Esophagus squamous epithelium (tissue), 5 donors: ENCODE data around the gene CELSR1. TPM values are rescaled to one million over a fixed set of nuclear protein-coding genes. Genes with fewer than 3 reads are reported as not detected.

Experiments
- DNase-seq: peaks from one replicate; lab custom pipeline; 2025; lab: John Stamatoyannopoulos, UW
- H3K27ac ChIP-seq, 4 donors: fragments of 200-600 bp; sonication (generic); one replicate each; pipeline ENCODE4 v1.5.1; 2016 to 2019; ENCODE audit warnings: mild to moderate bottlenecking in 1 of 4
- H3K27me3 ChIP-seq, 4 donors: fragments of 200-600 bp; sonication (generic); 1 replicate in 3 of 4; 2 replicates in 1 of 4; pipeline versions ENCODE4 v1.5.1 to v1.6.0; 2017 to 2021; ENCODE audit warnings: antibody characterized with exemption in 1 of 4
- H3K36me3 ChIP-seq, 3 donors: fragments of 200-600 bp; sonication (generic); one replicate each; pipeline ENCODE4 v1.5.1; 2016 to 2019
- H3K4me1 ChIP-seq, 3 donors: fragments of 200-600 bp; sonication (generic); one replicate each; pipeline ENCODE4 v1.5.1; 2017 to 2019
- H3K4me3 ChIP-seq, 4 donors: fragments of 200-600 bp; sonication (generic); 1 replicate in 3 of 4; 2 replicates in 1 of 4; pipeline ENCODE4 v1.5.1; 2016 to 2019; ENCODE audit warnings: mild to moderate bottlenecking in 2 of 4, moderate library complexity in 1 of 4
- H3K9me3 ChIP-seq, 3 donors: fragments of 200-600 bp; sonication (generic); one replicate each; pipeline ENCODE4 v1.5.1; 2016 to 2019
- POLR2A ChIP-seq, 4 donors: fragments of 450-650 bp; IDR thresholded peaks; one replicate each; pipeline ENCODE4 v1.6.1; 2017; ENCODE audit warnings: antibody characterized with exemption in 4 of 4, mild to moderate bottlenecking in 4 of 4, moderate library complexity in 3 of 4
- WGBS, 2 donors: methylation state at CpG; one replicate each; pipeline ENCODE4 v1.1.5; 2018; 5-methylcytosine and 5-hydroxymethylcytosine counted together
- intact Hi-C: fragments of 100-400 bp; cut with DNase I; formaldehyde crosslinking; loops from one replicate; pipeline ENCODE4 v1.15.0; 2022
- total RNA-seq, 4 donors: library from RNA; depleted of rRNA; stranded (reverse); fragments of >200 nt; gene quantifications; one replicate each; pipeline ENCODE4 v1.1.0, GENCODE V29; 2016
- TF ChIP-seq, protein P1 (sequence below), 6 experiments: fragments of 450-650 bp in 4 of 6; fragments of 200-600 bp in 2 of 6; sonication (generic) in 2 of 6; IDR thresholded peaks; one replicate each; pipeline ENCODE4 v1.5.1; 2016 to 2019; ENCODE audit warnings: antibody characterized with exemption in 6 of 6, mild to moderate bottlenecking in 4 of 6, moderate library complexity in 4 of 6
- donor health status: DM: yes; HTN: yes; CAD: no.

CELSR1 gene
- total RNA-seq, 4 donors from 2014 or later = 38.7 to 50.6 (median 43.7) TPM

- WGBS, 2 donors = 56 to 58% methylated on average over 5 of the region's 5 CpGs
- Histone ChIP-seq H3K27me3 (peaks cover 0 to 7% (median 0%) of the 10 kb centered on the region in 4 donors), H3K4me1 (peaks cover 0 to 53% (median 19%) of the 10 kb centered on the region in 3 donors), H3K9me3 (no peaks in the 10 kb centered on the region), H3K4me3 (no peak overlapping the region), H3K36me3 (peaks cover 0 to 12% (median 3%) of the 10 kb centered on the region in 3 donors), H3K27ac (no peak overlapping the region)
- TF ChIP-seq, protein P1, sequence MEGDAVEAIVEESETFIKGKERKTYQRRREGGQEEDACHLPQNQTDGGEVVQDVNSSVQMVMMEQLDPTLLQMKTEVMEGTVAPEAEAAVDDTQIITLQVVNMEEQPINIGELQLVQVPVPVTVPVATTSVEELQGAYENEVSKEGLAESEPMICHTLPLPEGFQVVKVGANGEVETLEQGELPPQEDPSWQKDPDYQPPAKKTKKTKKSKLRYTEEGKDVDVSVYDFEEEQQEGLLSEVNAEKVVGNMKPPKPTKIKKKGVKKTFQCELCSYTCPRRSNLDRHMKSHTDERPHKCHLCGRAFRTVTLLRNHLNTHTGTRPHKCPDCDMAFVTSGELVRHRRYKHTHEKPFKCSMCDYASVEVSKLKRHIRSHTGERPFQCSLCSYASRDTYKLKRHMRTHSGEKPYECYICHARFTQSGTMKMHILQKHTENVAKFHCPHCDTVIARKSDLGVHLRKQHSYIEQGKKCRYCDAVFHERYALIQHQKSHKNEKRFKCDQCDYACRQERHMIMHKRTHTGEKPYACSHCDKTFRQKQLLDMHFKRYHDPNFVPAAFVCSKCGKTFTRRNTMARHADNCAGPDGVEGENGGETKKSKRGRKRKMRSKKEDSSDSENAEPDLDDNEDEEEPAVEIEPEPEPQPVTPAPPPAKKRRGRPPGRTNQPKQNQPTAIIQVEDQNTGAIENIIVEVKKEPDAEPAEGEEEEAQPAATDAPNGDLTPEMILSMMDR (IDR thresholded peaks at IDR 0.05) = no peak
- no peak for TF ChIP-seq POLR2A (IDR thresholded peaks at IDR 0.05)
- intact Hi-C loops = no loop called here
- no peak for DNase-seq
These were observed 70.4 kb downstream of the CELSR1 start for GRCh38 chr22:46467006-46467405.

DNA sequence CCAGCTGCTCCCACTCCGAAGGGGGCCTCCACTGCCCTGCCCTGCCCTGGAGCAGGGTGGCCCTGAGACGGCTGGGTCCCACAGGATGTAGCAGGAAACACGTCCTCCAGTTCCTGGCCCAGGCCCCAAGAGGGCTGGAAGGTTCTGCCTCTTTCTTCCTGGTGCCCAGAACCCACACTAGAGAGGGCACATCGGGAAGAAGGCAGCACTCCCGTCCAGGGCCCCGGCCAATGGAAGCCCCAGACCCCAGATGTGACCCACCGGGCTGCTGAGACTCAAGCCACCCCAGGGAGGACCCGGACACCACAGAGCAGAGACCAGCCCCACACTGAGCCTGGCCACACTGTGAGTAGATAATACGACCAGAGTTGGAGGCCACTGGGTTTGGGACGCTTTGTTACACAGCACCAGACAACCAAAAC is 71.2 kb downstream of the CELSR1 start:
- H3K27ac ChIP-seq = peak overlapping the region in 2 of 4 donors; percentile 5 to 13
- WGBS, 2 donors = 67% methylated on average over 2 of the region's 10 CpGs; no CpG with 5 or more reads in 1 of the 2 donors
- TF ChIP-seq POLR2A (IDR thresholded peaks at IDR 0.05) = no peak
- TF ChIP-seq, protein P1 (IDR thresholded peaks at IDR 0.05) = no peak
- no peak for DNase-seq
- no peak overlapping the region for H3K4me3 ChIP-seq
- H3K27me3 ChIP-seq = peaks cover 0 to 7% (median 0%) of the 10 kb centered on the region in 4 donors
- H3K36me3 ChIP-seq = peaks cover 0 to 19% (median 3%) of the 10 kb centered on the region in 3 donors
- no peaks in the 10 kb centered on the region for H3K9me3 ChIP-seq
- intact Hi-C loops = no loop called here
- H3K4me1 ChIP-seq = peaks cover 0 to 47% (median 15%) of the 10 kb centered on the region in 3 donors

DNA sequence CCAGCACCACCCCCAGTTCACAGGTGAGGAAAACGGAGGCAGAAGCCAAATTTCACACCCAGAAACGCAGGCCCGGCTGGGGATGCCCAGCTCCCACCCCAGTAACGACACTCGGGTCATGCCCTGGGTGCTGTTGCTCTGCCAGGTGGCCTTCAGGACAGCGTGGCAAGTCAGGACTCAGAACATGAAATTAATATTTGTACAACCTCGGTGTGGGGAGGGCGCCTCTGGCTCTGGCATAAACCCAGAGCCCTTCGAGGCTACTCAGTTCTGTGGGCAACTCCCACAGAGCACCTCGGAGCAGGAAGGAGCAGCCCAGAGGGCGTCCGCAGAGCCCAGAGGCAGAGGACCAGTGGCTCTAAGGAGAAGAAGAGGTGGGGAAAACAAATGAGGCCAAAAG is 71.6 kb downstream of the CELSR1 start:
- TF ChIP-seq, protein P1 (IDR thresholded peaks at IDR 0.05) = no peak
- TF ChIP-seq POLR2A (IDR thresholded peaks at IDR 0.05) = no peak
- DNase-seq = no peak
- intact Hi-C loops = no loop called here

DNA sequence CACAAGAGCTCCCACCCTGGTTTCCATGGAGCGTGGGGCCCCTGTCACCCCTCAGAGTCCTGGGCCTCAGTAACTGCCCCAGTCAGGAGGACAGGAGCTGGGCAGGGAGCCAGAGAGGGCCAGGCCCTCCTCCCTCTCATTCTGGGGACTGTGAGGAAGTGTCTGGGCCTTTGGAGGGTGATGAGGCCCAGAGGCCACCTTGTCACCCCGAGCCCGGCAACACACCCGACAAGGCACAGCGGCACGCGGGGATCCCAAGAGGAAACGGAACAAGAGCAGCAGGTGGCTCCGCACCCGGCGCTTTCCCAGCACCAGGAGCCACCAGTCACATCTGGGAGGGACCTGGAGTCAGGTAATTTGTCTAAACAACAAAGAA is 72.1 kb downstream of the CELSR1 start:
- DNase-seq = no peak

More for the DNA sequence above, 71.6 kb downstream of the CELSR1 start:
- H3K4me1 ChIP-seq = peaks cover 0 to 46% (median 15%) of the 10 kb centered on the region in 3 donors
- peak overlapping the region in 2 of 4 donors; percentile 5 to 13 for H3K27ac ChIP-seq
- no peak overlapping the region for H3K4me3 ChIP-seq
- peaks cover 0 to 7% (median 0%) of the 10 kb centered on the region in 4 donors for H3K27me3 ChIP-seq
- peaks cover 0 to 24% (median 3%) of the 10 kb centered on the region in 3 donors for H3K36me3 ChIP-seq
- 33 to 57% methylated on average over 3 to 12 of the region's 12 CpGs for WGBS, 2 donors
- no peaks in the 10 kb centered on the region for H3K9me3 ChIP-seq

More for the DNA sequence above, 72.1 kb downstream of the CELSR1 start:
- no CpG with 5 or more reads among the region's 11 CpGs for WGBS, 2 donors
- TF ChIP-seq, protein P1 (IDR thresholded peaks at IDR 0.05) = no peak
- no peak for TF ChIP-seq POLR2A (IDR thresholded peaks at IDR 0.05)
- H3K4me3 ChIP-seq = no peak overlapping the region
- peaks cover 0 to 29% (median 3%) of the 10 kb centered on the region in 3 donors for H3K36me3 ChIP-seq
- intact Hi-C loops = no loop called here
- peaks cover 0 to 7% (median 0%) of the 10 kb centered on the region in 4 donors for H3K27me3 ChIP-seq
- H3K4me1 ChIP-seq = peaks cover 0 to 46% (median 15%) of the 10 kb centered on the region in 3 donors
- H3K9me3 ChIP-seq = no peaks in the 10 kb centered on the region
- no peak overlapping the region for H3K27ac ChIP-seq
